Panc1 (cell line): ENCODE measurements around the gene CATSPER4. TPM values are rescaled to one million over a fixed set of nuclear protein-coding genes. Genes with fewer than 3 reads are reported as not detected.

Experiments
- ATAC-seq: fragments of 200-7000 bp; cut with Tn5 transposase; 2 replicates; pipeline ENCODE4 v1.9.1; 2020; ENCODE audit warnings: mild to moderate bottlenecking, moderate library complexity
- BruUV-seq: library from RNA; stranded (reverse); fragments of 400-500 nt; replicated peaks from 2 replicates; lab custom pipeline; 2021; lab: Mats Ljungman, UMichigan
- CTCF ChIA-PET: fragments of 300-600 bp; sonication (Branson Sonifier 250); formaldehyde crosslinking; loops from one replicate; lab custom pipeline; 2022; ENCODE audit warnings: antibody characterized with exemption; lab: Charles Lee
- POLR2A ChIA-PET: fragments of 300-600 bp; sonication (Branson Sonifier 250); formaldehyde crosslinking; loops from one replicate; lab custom pipeline; 2022; ENCODE audit warnings: antibody characterized with exemption; lab: Charles Lee
- DNase-seq: peaks from one replicate; pipeline ENCODE4 v3.0.0-alpha.2; 2010; ENCODE audit warnings: low read depth, low spot score
- H3K27ac ChIP-seq: 2 replicates; pipeline ENCODE4 v1.5.1; 2011; ENCODE audit warnings: mild to moderate bottlenecking, low read length, inconsistent platforms
- H3K27me3 ChIP-seq: fragments of 200-500 bp; sonication (Bioruptor generic); 2 replicates; pipeline ENCODE4 v1.6.0; 2014; ENCODE audit warnings: low read length, inconsistent platforms; ENCODE audit not compliant: control insufficient read depth, insufficient read depth
- H3K36me3 ChIP-seq: fragments of 200-500 bp; sonication (Bioruptor generic); 2 replicates; pipeline ENCODE4 v1.5.1; 2014; ENCODE audit warnings: inconsistent platforms, mild to moderate bottlenecking, low read length, moderate library complexity; ENCODE audit not compliant: control insufficient read depth, insufficient read depth
- H3K4me1 ChIP-seq: 2 replicates; pipeline ENCODE4 v1.5.1; 2011; ENCODE audit warnings: inconsistent platforms, mild to moderate bottlenecking, low read length, moderate library complexity; ENCODE audit not compliant: control insufficient read depth, insufficient read depth
- H3K4me3 ChIP-seq, 2 experiments: 2 replicates each; pipeline ENCODE4 v1.5.1; 2011 to 2012; ENCODE audit warnings: low read depth in 2 of 2, low read length in 2 of 2, mild to moderate bottlenecking in 2 of 2, inconsistent platforms in 1 of 2, moderate library complexity in 1 of 2
- H3K9me3 ChIP-seq: fragments of 200-500 bp; sonication (Bioruptor generic); 2 replicates; pipeline ENCODE4 v1.5.1; 2014; ENCODE audit warnings: low read depth, mild to moderate bottlenecking, inconsistent platforms, low read length, moderate library complexity; ENCODE audit not compliant: control insufficient read depth, insufficient read depth
- POLR2AphosphoS5 ChIP-seq: IDR thresholded peaks from 2 replicates; pipeline ENCODE4 v1.6.1; 2012; ENCODE audit warnings: mild to moderate bottlenecking, low read depth, low read length, moderate library complexity
- SIN3A ChIP-seq: IDR thresholded peaks from 2 replicates; pipeline ENCODE4 v1.6.1; 2012; ENCODE audit warnings: low read depth, mild to moderate bottlenecking, low read length, moderate library complexity, borderline replicate concordance; ENCODE audit not compliant: insufficient read depth
- TCF7L2 ChIP-seq: IDR thresholded peaks from 2 replicates; pipeline ENCODE4 v1.6.1; 2011; ENCODE audit warnings: mild to moderate bottlenecking, low read depth, low read length, inconsistent platforms
- in situ Hi-C: cut with HindIII; loops from 2 replicates; pipeline ENCODE4 v1.10.0; 2016; ENCODE audit warnings: low sequenced_read_pairs, low pct_unique_long_range_greater_than_20kb
- intact Hi-C: fragments of 100-400 bp; cut with micrococcal nuclease; formaldehyde crosslinking; loops from one replicate; pipeline ENCODE4 v1.10.0; 2022; ENCODE audit not compliant: unreplicated experiment
- total RNA-seq: library from RNA; stranded (reverse); gene quantifications from one replicate; pipeline ENCODE4 v1.2.1, GENCODE V29; 2021; ENCODE audit not compliant: unreplicated experiment
- TF ChIP-seq, protein P1 (sequence below): fragments of 450-650 bp; IDR thresholded peaks from 2 replicates; pipeline ENCODE4 v1.5.1; 2017; ENCODE audit warnings: mild to moderate bottlenecking
- TF ChIP-seq, protein P2 (sequence below), 2 experiments: IDR thresholded peaks; 2 replicates each; pipeline ENCODE4 v1.6.1; 2011 to 2012; ENCODE audit warnings: low read depth in 2 of 2, control low read depth in 1 of 2, low read length in 1 of 2, mild to moderate bottlenecking in 1 of 2, moderate library complexity in 1 of 2; ENCODE audit not compliant: insufficient read depth in 1 of 2

CATSPER4 gene
- total RNA-seq, 1 experiment from 2014 or later = not detected

DNA sequence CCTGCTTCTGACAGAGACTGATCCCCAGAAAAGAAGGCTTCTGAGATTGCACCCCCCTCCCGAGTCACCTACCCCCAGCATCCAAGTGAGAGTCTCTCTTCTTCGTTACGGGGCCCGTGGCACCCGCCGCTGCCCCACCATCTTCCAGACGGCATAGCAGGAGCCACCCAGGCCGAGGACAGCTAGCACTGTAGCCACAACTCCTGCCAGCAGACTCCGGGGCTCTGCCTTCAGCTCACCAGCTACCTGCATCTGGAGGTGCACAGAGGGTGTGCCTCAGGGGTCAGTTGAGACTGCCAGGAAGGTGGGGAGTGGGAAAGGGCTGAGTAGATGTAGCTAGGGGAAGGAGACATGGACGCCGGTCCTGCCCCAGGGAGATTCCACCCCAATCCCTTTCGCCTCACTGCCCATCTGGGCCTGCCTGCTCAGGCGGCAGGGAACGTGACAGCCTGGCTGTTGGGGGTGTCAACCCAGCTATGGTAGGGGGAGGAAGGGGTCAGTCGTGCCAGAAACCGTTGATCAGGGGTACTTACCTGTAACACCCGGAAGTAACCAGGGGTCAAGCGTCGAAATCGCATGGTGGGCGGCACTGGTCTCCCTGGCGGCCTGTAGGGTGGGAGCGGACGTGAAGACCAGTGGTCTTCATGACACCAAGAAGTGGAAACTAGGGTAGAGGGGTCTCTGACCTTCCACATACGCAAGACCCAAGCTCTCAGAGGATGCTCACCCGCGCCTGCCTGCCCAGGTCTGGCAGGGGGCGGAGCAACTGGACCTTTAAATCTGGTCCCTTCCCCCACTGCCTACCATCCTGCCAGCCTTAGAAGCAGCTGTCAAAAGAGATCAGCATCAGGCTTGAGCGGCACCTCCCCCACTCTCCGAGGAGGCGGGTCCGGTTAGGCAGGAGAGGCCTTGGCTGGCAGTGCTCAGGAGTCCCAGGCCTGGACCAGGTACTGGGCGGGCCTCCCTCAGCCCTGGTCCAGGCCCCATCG lies 19.0 kb upstream of the CATSPER4 start, which contains the start of gene ZNF593OS:
Gene ZNF593OS (minus strand): TSS at position 749 of the 989 bp plus-strand sequence. CDS start 171 bp downstream, at position 578.
- Histone ChIP-seq H3K36me3 (no peaks in the 10 kb centered on the region; the same call in 1 of the 2 replicates), H3K9me3 (no peaks in the 10 kb centered on the region), H3K27me3 (no peaks in the 10 kb centered on the region), H3K27ac (peak within 1 kb of the TSS; percentile 93), H3K4me3 (peak within 1 kb of the TSS; percentile 87 to 95), H3K4me1 (peaks cover 17% of the 10 kb centered on the region)
- ATAC-seq (no peak), DNase-seq (no peak)
- POLR2A ChIA-PET = interaction anchor here (0.6 kb wide), 1 partner anchor 52 kb away, joined by 4 read pairs; no protein-coding TSS in a partner anchor
- intact Hi-C loops (no loop called here), in situ Hi-C loops (no loop called here)
- TF ChIP-seq, protein P1, sequence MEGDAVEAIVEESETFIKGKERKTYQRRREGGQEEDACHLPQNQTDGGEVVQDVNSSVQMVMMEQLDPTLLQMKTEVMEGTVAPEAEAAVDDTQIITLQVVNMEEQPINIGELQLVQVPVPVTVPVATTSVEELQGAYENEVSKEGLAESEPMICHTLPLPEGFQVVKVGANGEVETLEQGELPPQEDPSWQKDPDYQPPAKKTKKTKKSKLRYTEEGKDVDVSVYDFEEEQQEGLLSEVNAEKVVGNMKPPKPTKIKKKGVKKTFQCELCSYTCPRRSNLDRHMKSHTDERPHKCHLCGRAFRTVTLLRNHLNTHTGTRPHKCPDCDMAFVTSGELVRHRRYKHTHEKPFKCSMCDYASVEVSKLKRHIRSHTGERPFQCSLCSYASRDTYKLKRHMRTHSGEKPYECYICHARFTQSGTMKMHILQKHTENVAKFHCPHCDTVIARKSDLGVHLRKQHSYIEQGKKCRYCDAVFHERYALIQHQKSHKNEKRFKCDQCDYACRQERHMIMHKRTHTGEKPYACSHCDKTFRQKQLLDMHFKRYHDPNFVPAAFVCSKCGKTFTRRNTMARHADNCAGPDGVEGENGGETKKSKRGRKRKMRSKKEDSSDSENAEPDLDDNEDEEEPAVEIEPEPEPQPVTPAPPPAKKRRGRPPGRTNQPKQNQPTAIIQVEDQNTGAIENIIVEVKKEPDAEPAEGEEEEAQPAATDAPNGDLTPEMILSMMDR = no peak
- TF ChIP-seq POLR2AphosphoS5 = no peak
- TF ChIP-seq, protein P2, sequence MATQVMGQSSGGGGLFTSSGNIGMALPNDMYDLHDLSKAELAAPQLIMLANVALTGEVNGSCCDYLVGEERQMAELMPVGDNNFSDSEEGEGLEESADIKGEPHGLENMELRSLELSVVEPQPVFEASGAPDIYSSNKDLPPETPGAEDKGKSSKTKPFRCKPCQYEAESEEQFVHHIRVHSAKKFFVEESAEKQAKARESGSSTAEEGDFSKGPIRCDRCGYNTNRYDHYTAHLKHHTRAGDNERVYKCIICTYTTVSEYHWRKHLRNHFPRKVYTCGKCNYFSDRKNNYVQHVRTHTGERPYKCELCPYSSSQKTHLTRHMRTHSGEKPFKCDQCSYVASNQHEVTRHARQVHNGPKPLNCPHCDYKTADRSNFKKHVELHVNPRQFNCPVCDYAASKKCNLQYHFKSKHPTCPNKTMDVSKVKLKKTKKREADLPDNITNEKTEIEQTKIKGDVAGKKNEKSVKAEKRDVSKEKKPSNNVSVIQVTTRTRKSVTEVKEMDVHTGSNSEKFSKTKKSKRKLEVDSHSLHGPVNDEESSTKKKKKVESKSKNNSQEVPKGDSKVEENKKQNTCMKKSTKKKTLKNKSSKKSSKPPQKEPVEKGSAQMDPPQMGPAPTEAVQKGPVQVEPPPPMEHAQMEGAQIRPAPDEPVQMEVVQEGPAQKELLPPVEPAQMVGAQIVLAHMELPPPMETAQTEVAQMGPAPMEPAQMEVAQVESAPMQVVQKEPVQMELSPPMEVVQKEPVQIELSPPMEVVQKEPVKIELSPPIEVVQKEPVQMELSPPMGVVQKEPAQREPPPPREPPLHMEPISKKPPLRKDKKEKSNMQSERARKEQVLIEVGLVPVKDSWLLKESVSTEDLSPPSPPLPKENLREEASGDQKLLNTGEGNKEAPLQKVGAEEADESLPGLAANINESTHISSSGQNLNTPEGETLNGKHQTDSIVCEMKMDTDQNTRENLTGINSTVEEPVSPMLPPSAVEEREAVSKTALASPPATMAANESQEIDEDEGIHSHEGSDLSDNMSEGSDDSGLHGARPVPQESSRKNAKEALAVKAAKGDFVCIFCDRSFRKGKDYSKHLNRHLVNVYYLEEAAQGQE (IDR thresholded peaks at IDR 0.05; ENCODE audit: insufficient read depth in 1 of 2, low read depth in 2 of 2, low read length in 1 of 2) = no peak
- TF ChIP-seq TCF7L2 = no peak
- no peak for TF ChIP-seq SIN3A
- no TSS peak for BruUV-seq
- CTCF ChIA-PET = no interaction called here

DNA sequence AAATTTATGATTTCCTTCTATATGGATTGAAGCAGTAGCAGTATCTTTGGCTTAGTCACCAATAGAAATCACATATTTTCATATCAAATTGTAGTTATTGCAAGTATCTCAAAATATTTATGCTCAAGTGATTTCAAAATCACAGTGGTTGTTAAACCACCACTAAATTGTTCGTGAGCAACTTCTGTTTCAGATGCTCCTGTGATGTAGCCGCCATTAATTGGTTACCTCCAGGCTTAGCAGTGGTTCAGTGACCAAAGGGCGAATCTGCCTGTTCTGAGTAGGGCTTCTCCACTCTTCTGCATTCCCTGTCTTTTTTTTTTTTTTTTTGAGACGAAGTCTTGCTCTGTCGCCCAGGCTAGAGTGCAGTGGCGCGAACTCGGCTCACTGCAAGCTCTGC lies 15.1 kb upstream of the CATSPER4 start:
- TF ChIP-seq, protein P2 (IDR thresholded peaks at IDR 0.05; ENCODE audit: insufficient read depth in 1 of 2, low read depth in 2 of 2, low read length in 1 of 2) = no peak
- TF ChIP-seq TCF7L2 (no peak), SIN3A (no peak), POLR2AphosphoS5 (no peak)
- TF ChIP-seq, protein P1 = no peak
- ChIA-PET CTCF (no interaction called here), POLR2A (interaction anchor here (0.6 kb wide), 1 partner anchor 54 kb away, joined by 8 read pairs; no protein-coding TSS in a partner anchor)
- H3K27me3 ChIP-seq = no peaks in the 10 kb centered on the region
- DNase-seq (no peak), ATAC-seq (no peak)
- no TSS peak for BruUV-seq
- in situ Hi-C loops (no loop called here), intact Hi-C loops (no loop called here)
- H3K27ac ChIP-seq = no peak overlapping the region
- H3K9me3 ChIP-seq = no peaks in the 10 kb centered on the region
- H3K4me1 ChIP-seq = peaks cover 10% of the 10 kb centered on the region
- H3K4me3 ChIP-seq = no peak overlapping the region
- no peaks in the 10 kb centered on the region; the same call in 1 of the 2 replicates for H3K36me3 ChIP-seq
